ENCODE data around the gene NUP133.

- TF ChIP-seq CTCF (conservative IDR thresholded peaks at IDR 0.05; ENCODE audit: low read depth, low read length) (no peak), EZH2 (IDR thresholded peaks at IDR 0.05; ENCODE audit: borderline replicate concordance, low read depth, low read length, poor library complexity, severe bottlenecking) (no peak)
Measured at GRCh38 chr1:229459815-229460214, 48.3 kb downstream of the NUP133 start.
